ENCODE measurements around the gene MAP3K3. TPM values are rescaled to one million over a fixed set of nuclear protein-coding genes. Genes with fewer than 3 reads are reported as not detected.

MAP3K3 gene
- total RNA-seq, 1 experiment from 2014 or later: 14.1 TPM

DNA sequence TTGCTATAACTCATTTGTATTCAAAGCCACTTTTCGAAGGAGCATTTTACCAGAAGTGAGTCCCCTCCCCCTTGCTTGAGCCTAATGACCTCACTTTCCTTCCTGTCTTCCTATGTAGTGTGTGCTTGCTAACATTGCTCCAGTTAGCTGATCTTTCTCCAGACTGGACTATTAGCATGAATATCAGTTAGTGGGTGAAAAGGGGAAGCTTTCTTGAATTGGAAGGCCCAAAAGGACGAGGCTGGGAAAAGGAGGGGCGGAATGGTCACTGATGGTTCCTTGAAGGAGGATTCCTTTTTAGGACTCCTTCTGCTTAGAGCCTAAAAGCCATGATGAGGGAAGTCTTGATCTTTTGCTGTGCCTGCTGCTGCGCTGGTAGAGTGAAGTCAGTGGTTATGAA, 11.9 kb downstream of the MAP3K3 start:
- Histone ChIP-seq H3K36me3 (ENCODE audit: low read depth) (no peaks in the 10 kb centered on the region), H3K4me3 (no peak overlapping the region), H3F3A (ENCODE audit: insufficient read depth, low read depth) (no peaks in the 10 kb centered on the region), H3K9me3 (ENCODE audit: insufficient read depth, low read depth) (no peaks in the 10 kb centered on the region), H3K79me2 (ENCODE audit: low read depth) (no peaks in the 10 kb centered on the region), H3K27ac (no peak overlapping the region), H3K4me1 (replicated peaks; ENCODE audit: insufficient read depth) (no peaks in the 10 kb centered on the region), H2AFZ (no peak overlapping the region), H4K20me1 (ENCODE audit: insufficient read depth) (no peaks in the 10 kb centered on the region), H3K9me2 (ENCODE audit: insufficient read depth) (no peaks in the 10 kb centered on the region), H3K27me3 (ENCODE audit: insufficient read depth, low read depth) (no peaks in the 10 kb centered on the region), H3K4me2 (no peak overlapping the region)
- intact Hi-C loops (cut with micrococcal nuclease; ENCODE audit: unreplicated experiment): no loop called here
- ChIA-PET POLR2A (ENCODE audit: unreplicated experiment) (no interaction called here), CTCF (no interaction called here)
- BruUV-seq (replicated peaks): no TSS peak
- no peak for DNase-seq
- TF ChIP-seq CTCF (conservative IDR thresholded peaks at IDR 0.05) (no peak), EZH2 (IDR thresholded peaks at IDR 0.05; ENCODE audit: low read depth) (no peak)

DNA sequence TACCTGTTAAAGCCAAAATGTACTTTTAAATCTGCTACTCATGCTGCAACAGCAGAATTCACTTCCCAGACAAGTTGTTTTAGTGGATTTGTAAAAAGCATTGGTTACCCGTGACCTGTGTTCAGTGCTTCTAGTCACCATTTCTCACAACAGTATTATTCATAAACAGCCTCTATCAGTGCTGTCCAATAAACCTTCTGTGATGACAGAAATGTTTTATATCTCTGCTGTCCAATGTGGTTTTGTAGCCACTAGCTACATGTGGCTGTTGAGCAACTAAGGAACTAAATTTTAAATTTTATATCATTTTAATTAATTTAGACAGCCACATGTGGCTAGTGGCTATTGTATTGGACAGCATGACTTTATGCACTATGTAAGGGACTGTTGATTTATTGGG, 12.6 kb downstream of the MAP3K3 start:
- Histone ChIP-seq H3K27ac (no peak overlapping the region), H3K27me3 (ENCODE audit: insufficient read depth, low read depth) (no peaks in the 10 kb centered on the region), H3K4me1 (replicated peaks; ENCODE audit: insufficient read depth) (no peaks in the 10 kb centered on the region), H2AFZ (no peak overlapping the region), H3F3A (ENCODE audit: insufficient read depth, low read depth) (no peaks in the 10 kb centered on the region), H3K79me2 (ENCODE audit: low read depth) (no peaks in the 10 kb centered on the region), H3K4me2 (no peak overlapping the region), H3K9me3 (ENCODE audit: insufficient read depth, low read depth) (no peaks in the 10 kb centered on the region), H4K20me1 (ENCODE audit: insufficient read depth) (no peaks in the 10 kb centered on the region), H3K36me3 (ENCODE audit: low read depth) (no peaks in the 10 kb centered on the region), H3K9me2 (ENCODE audit: insufficient read depth) (no peaks in the 10 kb centered on the region), H3K4me3 (no peak overlapping the region)
- TF ChIP-seq CTCF (conservative IDR thresholded peaks at IDR 0.05): no peak
- TF ChIP-seq EZH2 (IDR thresholded peaks at IDR 0.05; ENCODE audit: low read depth): no peak
- ChIA-PET CTCF (no interaction called here), POLR2A (ENCODE audit: unreplicated experiment) (no interaction called here)
- DNase-seq: no peak
- intact Hi-C loops (cut with micrococcal nuclease; ENCODE audit: unreplicated experiment): no loop called here
- no TSS peak for BruUV-seq (replicated peaks)

GRCh38 chr17:63635290-63635689, 13.1 kb downstream of the MAP3K3 start:
- no peaks in the 10 kb centered on the region for H3K36me3 ChIP-seq (ENCODE audit: low read depth)
- H3K4me2 ChIP-seq: no peak overlapping the region
- ChIA-PET POLR2A (ENCODE audit: unreplicated experiment) (interaction anchor here (0.6 kb wide), 1 partner anchor 266 kb away, joined by 3 read pairs; no protein-coding TSS in a partner anchor), CTCF (no interaction called here)
- H3K27me3 ChIP-seq (ENCODE audit: insufficient read depth, low read depth): no peaks in the 10 kb centered on the region
- no peaks in the 10 kb centered on the region for H3K79me2 ChIP-seq (ENCODE audit: low read depth)
- H3K27ac ChIP-seq: no peak overlapping the region
- H3K9me3 ChIP-seq (ENCODE audit: insufficient read depth, low read depth): no peaks in the 10 kb centered on the region
- TF ChIP-seq CTCF (conservative IDR thresholded peaks at IDR 0.05): no peak
- TF ChIP-seq EZH2 (IDR thresholded peaks at IDR 0.05; ENCODE audit: low read depth): no peak
- no TSS peak for BruUV-seq (replicated peaks)
- H3F3A ChIP-seq (ENCODE audit: insufficient read depth, low read depth): no peaks in the 10 kb centered on the region
- intact Hi-C loops (cut with micrococcal nuclease; ENCODE audit: unreplicated experiment): no loop called here
- no peak overlapping the region for H2AFZ ChIP-seq
- H3K9me2 ChIP-seq (ENCODE audit: insufficient read depth): no peaks in the 10 kb centered on the region
- H4K20me1 ChIP-seq (ENCODE audit: insufficient read depth): no peaks in the 10 kb centered on the region
- H3K4me3 ChIP-seq: no peak overlapping the region
- no peaks in the 10 kb centered on the region for H3K4me1 ChIP-seq (replicated peaks; ENCODE audit: insufficient read depth)
- DNase-seq: no peak
